Common myeloid progenitor, CD34-positive (primary cell): Measurements from ENCODE around the gene ZSCAN5A.
A peak's percentile ranks its signal among the peaks of the same experiment; 100 is the strongest.
"Not testable (repeated sequence)": the region's sequence is repeated elsewhere in the genome, so short reads cannot be mapped to it uniquely, and the experiment has no call there.

Experiments
- CTCF ChIA-PET: fragments of 350-600 bp; sonication (Branson Sonifier 250); formaldehyde crosslinking; loops from one replicate; lab custom pipeline; 2021; ENCODE audit warnings: antibody characterized with exemption; lab: Charles Lee
- POLR2A ChIA-PET: fragments of 350-600 bp; sonication (Branson Sonifier 250); formaldehyde crosslinking; loops from one replicate; lab custom pipeline; 2021; ENCODE audit warnings: antibody characterized with exemption; lab: Charles Lee
- DNase-seq, 3 donors: peaks; one replicate each; pipeline versions ENCODE4 v3.0.0 to v3.0.0-alpha.2; 2013
- H3K27ac ChIP-seq, 2 experiments: 1 replicate in 1 of 2; 2 replicates in 1 of 2; pipeline ENCODE4 v1.7.0; 2013; ENCODE audit warnings: inconsistent platforms in 2 of 2, low read length in 2 of 2, mild to moderate bottlenecking in 2 of 2, low read depth in 1 of 2, moderate library complexity in 1 of 2; ENCODE audit not compliant: severe bottlenecking in 2 of 2, insufficient read depth in 1 of 2, poor library complexity in 1 of 2
- H3K27me3 ChIP-seq, 5 experiments: replicated peaks in 2 of 5; 1 replicate in 3 of 5; 2 replicates in 2 of 5; pipeline versions ENCODE4 v1.6.1 to v1.7.0; 2013; ENCODE audit warnings: low read length in 4 of 5, mild to moderate bottlenecking in 2 of 5, moderate library complexity in 2 of 5, inconsistent platforms in 1 of 5; ENCODE audit not compliant: insufficient read depth in 5 of 5, control insufficient read depth in 4 of 5
- H3K36me3 ChIP-seq, 4 experiments: 1 replicate in 2 of 4; 2 replicates in 2 of 4; pipeline versions ENCODE4 v1.6.1 to v1.7.0; 2013; ENCODE audit warnings: low read length in 3 of 4, control low read depth in 1 of 4, mild to moderate bottlenecking in 1 of 4; ENCODE audit not compliant: control insufficient read depth in 4 of 4, insufficient read depth in 4 of 4
- H3K4me1 ChIP-seq, 4 experiments: 1 replicate in 3 of 4; 2 replicates in 1 of 4; pipeline versions ENCODE4 v1.6.1 to v1.7.1; 2013; ENCODE audit warnings: low read length in 3 of 4, mild to moderate bottlenecking in 3 of 4, control low read depth in 1 of 4, inconsistent platforms in 1 of 4, moderate library complexity in 1 of 4; ENCODE audit not compliant: control insufficient read depth in 4 of 4, insufficient read depth in 4 of 4; ENCODE audit errors: control extremely low read depth in 1 of 4
- H3K4me3 ChIP-seq, 7 experiments: 1 replicate in 4 of 7; 2 replicates in 3 of 7; pipeline versions ENCODE4 v1.5.1 to v1.7.0; 2013; ENCODE audit warnings: mild to moderate bottlenecking in 7 of 7, low read length in 6 of 7, moderate library complexity in 6 of 7, inconsistent platforms in 2 of 7, low read depth in 2 of 7, control low read depth in 1 of 7; ENCODE audit not compliant: insufficient read depth in 4 of 7, control insufficient read depth in 1 of 7; ENCODE audit errors: extremely low read depth in 1 of 7
- H3K9me3 ChIP-seq, 5 experiments: 1 replicate in 4 of 5; 2 replicates in 1 of 5; pipeline versions ENCODE4 v1.6.1 to v1.7.1; 2013; ENCODE audit warnings: low read length in 4 of 5, mild to moderate bottlenecking in 2 of 5, inconsistent platforms in 1 of 5, low read depth in 1 of 5, moderate library complexity in 1 of 5; ENCODE audit not compliant: control insufficient read depth in 4 of 5, insufficient read depth in 2 of 5; ENCODE audit errors: control extremely low read depth in 1 of 5
- WGBS: methylation state at CpG from one replicate; pipeline ENCODE4 v1.1.5; 2013; ENCODE audit not compliant: insufficient coverage; 5-methylcytosine and 5-hydroxymethylcytosine counted together

The ZSCAN5A gene

GRCh38 chr19:56348289-56348877, 33.7 kb upstream of the ZSCAN5A start:
- Histone ChIP-seq H3K4me3 (no peak overlapping the region), H3K27ac (no peak overlapping the region), H3K27me3 (no peaks in the 10 kb centered on the region), H3K9me3 (peaks cover 0 to under 1% (median 0%) of the 10 kb centered on the region in 5 experiments), H3K4me1 (no peaks in the 10 kb centered on the region), H3K36me3 (no peaks in the 10 kb centered on the region)
- peak in 2 of 3 donors; percentile 42 to 47 for DNase-seq
- WGBS, result 80% methylated on average over 4 of the region's 5 CpGs
- ChIA-PET POLR2A (interaction anchor here (0.6 kb wide), 1 partner anchor 230 kb away, joined by 3 read pairs; no protein-coding TSS in a partner anchor), CTCF (interaction anchor here (0.9 to 2.1 kb wide), 12 partner anchors 11 to 272 kb away, joined by 3 to 15 read pairs (median 5); no protein-coding TSS in a partner anchor)

- Histone ChIP-seq H3K4me3 (no peak overlapping the region), H3K27me3 (no peaks in the 10 kb centered on the region), H3K27ac (no peak overlapping the region), H3K4me1 (no peaks in the 10 kb centered on the region), H3K36me3 (no peaks in the 10 kb centered on the region), H3K9me3 (peaks cover 0 to 7% (median 3%) of the 10 kb centered on the region in 5 experiments)
- ChIA-PET CTCF (interaction anchor here (1.5 to 2.1 kb wide), 8 partner anchors 12 to 96 kb away, joined by 4 to 15 read pairs (median 6); no protein-coding TSS in a partner anchor), POLR2A (no interaction called here)
- no peak for DNase-seq
- 80% methylated on average over 1 of the region's 7 CpGs for WGBS
Observed at GRCh38 chr19:56347163-56347778, 32.6 kb upstream of the ZSCAN5A start.

- Histone ChIP-seq H3K36me3 (no peaks in the 10 kb centered on the region), H3K4me3 (no peak overlapping the region), H3K27ac (no peak overlapping the region), H3K4me1 (no peaks in the 10 kb centered on the region), H3K27me3 (no peaks in the 10 kb centered on the region), H3K9me3 (peaks cover 0 to 11% (median 10%) of the 10 kb centered on the region in 5 experiments)
- POLR2A ChIA-PET, result no interaction called here
- DNase-seq, result no peak
- CTCF ChIA-PET, result interaction anchor here (0.9 kb wide), 1 partner anchor 86 kb away, joined by 3 read pairs; no protein-coding TSS in a partner anchor
Observed at GRCh38 chr19:56341948-56342347, 27.3 kb upstream of the ZSCAN5A start.

- H3K27ac ChIP-seq, DNase-seq, POLR2A ChIA-PET, H3K27me3 ChIP-seq, H3K36me3 ChIP-seq, H3K4me3 ChIP-seq, H3K4me1 ChIP-seq: not testable (repeated sequence)
- peaks cover 0 to 11% (median 10%) of the 10 kb centered on the region in 5 experiments for H3K9me3 ChIP-seq
- CTCF ChIA-PET, result interaction anchor here (1.1 kb wide), 1 partner anchor 86 kb away, joined by 5 read pairs; no protein-coding TSS in a partner anchor
- 100% methylated on average over 1 of the region's 10 CpGs for WGBS
Observed at GRCh38 chr19:56339031-56339430, 24.4 kb upstream of the ZSCAN5A start.

- POLR2A ChIA-PET, result not testable (repeated sequence)
Observed at GRCh38 chr19:56337077-56337476, 22.4 kb upstream of the ZSCAN5A start.

GRCh38 chr19:56335371-56335770, 20.7 kb upstream of the ZSCAN5A start:
- H3K36me3 ChIP-seq, result not testable (repeated sequence)
- CTCF ChIA-PET, result interaction anchor here (1.4 to 6.2 kb wide), 6 partner anchors 14 to 764 kb away, joined by 3 to 130 read pairs (median 16); partner anchors contain the start of gene ZSCAN5A

More at GRCh38 chr19:56337077-56337476, 22.4 kb upstream of the ZSCAN5A start:
- WGBS, result no CpG with 5 or more reads among the region's 8 CpGs
- H3K36me3 ChIP-seq, H3K4me1 ChIP-seq, H3K4me3 ChIP-seq, DNase-seq, H3K27me3 ChIP-seq, H3K27ac ChIP-seq: not testable (repeated sequence)
- CTCF ChIA-PET, result interaction anchor here (1.2 kb wide), 1 partner anchor 84 kb away, joined by 5 read pairs; no protein-coding TSS in a partner anchor
- H3K9me3 ChIP-seq, result peaks cover 0 to 14% (median 4%) of the 10 kb centered on the region in 5 experiments

GRCh38 chr19:56333506-56333905, 18.9 kb upstream of the ZSCAN5A start:
- Histone ChIP-seq H3K9me3 (peaks cover 0 to 8% (median 0%) of the 10 kb centered on the region in 5 experiments), H3K27ac (no peak overlapping the region), H3K36me3 (no peaks in the 10 kb centered on the region), H3K4me3 (no peak overlapping the region), H3K4me1 (no peaks in the 10 kb centered on the region), H3K27me3 (no peaks in the 10 kb centered on the region)
- peak; percentile 66 to 85 (median 79) for DNase-seq
- POLR2A ChIA-PET, result no interaction called here
- CTCF ChIA-PET, result interaction anchor here (0.7 to 6.2 kb wide), 28 partner anchors 8 to 267 kb away, joined by 3 to 130 read pairs (median 5); no protein-coding TSS in a partner anchor

More at GRCh38 chr19:56335371-56335770, 20.7 kb upstream of the ZSCAN5A start:
- H3K4me1 ChIP-seq, H3K4me3 ChIP-seq, H3K27ac ChIP-seq, DNase-seq, H3K27me3 ChIP-seq, H3K9me3 ChIP-seq, POLR2A ChIA-PET: not testable (repeated sequence)
